ENCODE results near the gene LPAR3.

- TF ChIP-seq, protein P1, sequence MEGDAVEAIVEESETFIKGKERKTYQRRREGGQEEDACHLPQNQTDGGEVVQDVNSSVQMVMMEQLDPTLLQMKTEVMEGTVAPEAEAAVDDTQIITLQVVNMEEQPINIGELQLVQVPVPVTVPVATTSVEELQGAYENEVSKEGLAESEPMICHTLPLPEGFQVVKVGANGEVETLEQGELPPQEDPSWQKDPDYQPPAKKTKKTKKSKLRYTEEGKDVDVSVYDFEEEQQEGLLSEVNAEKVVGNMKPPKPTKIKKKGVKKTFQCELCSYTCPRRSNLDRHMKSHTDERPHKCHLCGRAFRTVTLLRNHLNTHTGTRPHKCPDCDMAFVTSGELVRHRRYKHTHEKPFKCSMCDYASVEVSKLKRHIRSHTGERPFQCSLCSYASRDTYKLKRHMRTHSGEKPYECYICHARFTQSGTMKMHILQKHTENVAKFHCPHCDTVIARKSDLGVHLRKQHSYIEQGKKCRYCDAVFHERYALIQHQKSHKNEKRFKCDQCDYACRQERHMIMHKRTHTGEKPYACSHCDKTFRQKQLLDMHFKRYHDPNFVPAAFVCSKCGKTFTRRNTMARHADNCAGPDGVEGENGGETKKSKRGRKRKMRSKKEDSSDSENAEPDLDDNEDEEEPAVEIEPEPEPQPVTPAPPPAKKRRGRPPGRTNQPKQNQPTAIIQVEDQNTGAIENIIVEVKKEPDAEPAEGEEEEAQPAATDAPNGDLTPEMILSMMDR (IDR thresholded peaks at IDR 0.05) = no peak
- no peak for TF ChIP-seq POLR2A (IDR thresholded peaks at IDR 0.05)
These were observed 14.3 kb upstream of the LPAR3 start for GRCh38 chr1:84907095-84907827.
